ENCODE data around the gene SEPTIN8. TPM values are rescaled to one million over a fixed set of nuclear protein-coding genes. Genes with fewer than 3 reads are reported as not detected.
A peak's percentile ranks its signal among the peaks of the same experiment; 100 is the strongest.

SEPTIN8 gene
- total RNA-seq, 2 donors from 2014 or later = 57.6 to 84.2 TPM

DNA sequence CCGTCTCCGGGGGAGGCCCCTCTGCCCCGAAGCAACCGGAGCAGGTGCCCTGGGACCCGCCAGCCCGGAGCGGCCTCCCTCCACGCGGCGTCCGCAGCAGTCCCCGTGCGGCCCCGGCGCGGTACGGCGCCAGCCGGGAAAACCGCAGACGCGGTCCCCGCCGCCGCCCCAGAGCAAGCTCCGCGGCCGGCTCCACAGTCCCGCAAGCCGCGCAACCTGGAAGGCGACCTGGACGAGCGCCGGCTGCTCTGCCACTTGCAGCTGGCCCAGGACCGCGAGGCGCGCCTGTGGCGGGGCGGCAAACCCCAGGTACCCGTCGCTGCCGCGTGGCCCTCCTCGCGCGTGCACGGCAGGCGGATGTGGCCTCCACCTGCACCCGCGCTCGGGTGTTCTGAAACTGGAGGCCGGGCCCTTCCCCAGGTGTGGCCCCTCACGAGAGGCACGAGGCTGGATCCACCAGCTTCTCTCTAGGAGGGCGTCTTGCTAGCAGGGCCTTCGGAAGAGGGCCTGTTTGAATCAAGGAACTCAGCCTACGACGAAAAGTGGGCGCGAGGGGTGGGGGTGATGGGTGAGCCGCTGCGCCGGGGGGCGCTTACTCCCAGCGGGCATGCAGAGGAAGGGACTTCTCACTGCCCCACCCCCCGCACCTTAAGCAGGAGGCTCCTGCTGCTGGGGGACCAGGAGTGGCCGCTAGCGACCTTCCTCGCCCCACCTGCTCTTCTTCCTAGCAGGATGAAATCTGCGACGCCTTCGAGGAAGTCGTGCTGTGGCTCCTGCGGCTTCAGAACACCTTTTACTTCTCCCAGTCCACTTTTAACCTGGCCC, 29.2 kb downstream of the SEPTIN8 start:
- DNase-seq = no peak
- no peaks in the 10 kb centered on the region for H3K4me1 ChIP-seq
- H3K36me3 ChIP-seq = no peaks in the 10 kb centered on the region
- peak overlapping the region; percentile 42 for H3K27ac ChIP-seq
- H3K9me3 ChIP-seq = no peaks in the 10 kb centered on the region
- intact Hi-C loops (cut with DNase I) = no loop called here
- TF ChIP-seq, protein P1, sequence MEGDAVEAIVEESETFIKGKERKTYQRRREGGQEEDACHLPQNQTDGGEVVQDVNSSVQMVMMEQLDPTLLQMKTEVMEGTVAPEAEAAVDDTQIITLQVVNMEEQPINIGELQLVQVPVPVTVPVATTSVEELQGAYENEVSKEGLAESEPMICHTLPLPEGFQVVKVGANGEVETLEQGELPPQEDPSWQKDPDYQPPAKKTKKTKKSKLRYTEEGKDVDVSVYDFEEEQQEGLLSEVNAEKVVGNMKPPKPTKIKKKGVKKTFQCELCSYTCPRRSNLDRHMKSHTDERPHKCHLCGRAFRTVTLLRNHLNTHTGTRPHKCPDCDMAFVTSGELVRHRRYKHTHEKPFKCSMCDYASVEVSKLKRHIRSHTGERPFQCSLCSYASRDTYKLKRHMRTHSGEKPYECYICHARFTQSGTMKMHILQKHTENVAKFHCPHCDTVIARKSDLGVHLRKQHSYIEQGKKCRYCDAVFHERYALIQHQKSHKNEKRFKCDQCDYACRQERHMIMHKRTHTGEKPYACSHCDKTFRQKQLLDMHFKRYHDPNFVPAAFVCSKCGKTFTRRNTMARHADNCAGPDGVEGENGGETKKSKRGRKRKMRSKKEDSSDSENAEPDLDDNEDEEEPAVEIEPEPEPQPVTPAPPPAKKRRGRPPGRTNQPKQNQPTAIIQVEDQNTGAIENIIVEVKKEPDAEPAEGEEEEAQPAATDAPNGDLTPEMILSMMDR (IDR thresholded peaks at IDR 0.05) = no peak
- H3K27me3 ChIP-seq = no peaks in the 10 kb centered on the region
- H3K9ac ChIP-seq (ENCODE audit: low read depth in 2 of 2, low read length in 2 of 2) = peak overlapping the region in 1 of 2 donors; percentile 64
- peak overlapping the region; percentile 69 for H3K4me3 ChIP-seq

DNA sequence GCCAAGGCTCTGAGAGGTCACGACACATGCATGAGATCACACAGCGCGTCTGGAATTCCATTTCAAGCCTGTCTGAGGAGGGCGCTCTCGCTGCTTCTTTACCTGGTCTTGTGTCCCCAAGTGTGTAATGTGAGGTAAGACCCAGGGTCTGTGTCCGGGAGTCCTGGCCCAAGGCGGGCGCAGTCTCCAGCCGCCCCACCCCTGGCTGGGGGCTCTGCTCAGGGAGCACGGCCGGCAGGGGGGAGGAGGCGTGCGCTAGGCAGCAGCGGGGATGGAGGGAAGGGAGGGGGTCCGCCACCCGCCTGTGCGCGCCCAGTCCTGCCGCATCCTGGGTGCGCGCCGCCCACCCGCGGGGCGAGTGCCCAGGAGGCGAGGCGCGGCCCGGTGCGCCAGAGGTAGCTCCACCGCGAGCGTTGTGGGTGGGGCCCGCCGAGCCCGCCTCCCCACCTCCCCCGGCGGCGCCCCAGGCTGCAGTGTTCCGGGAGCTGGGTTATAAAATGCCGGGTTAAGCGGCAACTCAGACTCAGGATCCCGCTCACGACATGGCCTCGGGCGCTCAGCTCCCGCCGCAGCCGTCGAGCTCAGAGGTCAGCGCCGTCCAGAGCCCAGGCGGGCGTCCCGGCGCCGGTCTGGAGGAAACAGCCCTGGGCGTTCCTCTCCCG, 30.0 kb downstream of the SEPTIN8 start, which contains the start of gene CCNI2:
TSS of gene CCNI2 (plus strand) at position 473 of the 662 bp plus-strand sequence. CDS start at position 543, 70 bp downstream.
- Histone ChIP-seq H3K9me3 (no peaks in the 10 kb centered on the region), H3K36me3 (no peaks in the 10 kb centered on the region), H3K27me3 (no peaks in the 10 kb centered on the region), H3K27ac (peak within 1 kb of the TSS; percentile 42), H3K4me1 (no peaks in the 10 kb centered on the region), H3K9ac (ENCODE audit: low read depth in 2 of 2, low read length in 2 of 2) (peak within 1 kb of the TSS; percentile 59 to 64), H3K4me3 (peak within 1 kb of the TSS; percentile 69)
- TF ChIP-seq, protein P1 (IDR thresholded peaks at IDR 0.05) = no peak
- DNase-seq = peak; percentile 80
- intact Hi-C loops (cut with DNase I) = no loop called here

DNA sequence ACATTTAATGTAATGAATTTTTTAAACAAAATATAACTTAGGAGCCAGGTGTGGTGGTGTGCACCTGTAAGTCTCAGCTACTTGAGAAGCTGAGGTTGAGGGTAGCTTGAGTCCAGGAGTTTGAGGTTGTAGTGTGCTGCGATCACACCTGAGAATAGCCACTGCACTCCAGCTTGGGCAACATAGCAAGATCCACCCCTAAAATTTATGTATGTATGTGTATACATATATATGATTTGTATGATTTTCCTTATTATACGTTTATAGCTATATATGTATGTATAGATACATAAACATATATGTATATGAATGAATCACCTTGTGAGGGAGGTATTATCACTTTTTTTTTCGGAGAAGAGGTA, 30.5 kb downstream of the SEPTIN8 start:
- no peak for DNase-seq
- Histone ChIP-seq H3K36me3 (no peaks in the 10 kb centered on the region), H3K4me1 (no peaks in the 10 kb centered on the region), H3K27ac (peak overlapping the region; percentile 42), H3K4me3 (peak overlapping the region; percentile 69), H3K27me3 (no peaks in the 10 kb centered on the region), H3K9ac (ENCODE audit: low read depth in 2 of 2, low read length in 2 of 2) (peak overlapping the region in 1 of 2 donors; percentile 59), H3K9me3 (no peaks in the 10 kb centered on the region)
- intact Hi-C loops (cut with DNase I) = no loop called here
- TF ChIP-seq, protein P1 (IDR thresholded peaks at IDR 0.05) = no peak

DNA sequence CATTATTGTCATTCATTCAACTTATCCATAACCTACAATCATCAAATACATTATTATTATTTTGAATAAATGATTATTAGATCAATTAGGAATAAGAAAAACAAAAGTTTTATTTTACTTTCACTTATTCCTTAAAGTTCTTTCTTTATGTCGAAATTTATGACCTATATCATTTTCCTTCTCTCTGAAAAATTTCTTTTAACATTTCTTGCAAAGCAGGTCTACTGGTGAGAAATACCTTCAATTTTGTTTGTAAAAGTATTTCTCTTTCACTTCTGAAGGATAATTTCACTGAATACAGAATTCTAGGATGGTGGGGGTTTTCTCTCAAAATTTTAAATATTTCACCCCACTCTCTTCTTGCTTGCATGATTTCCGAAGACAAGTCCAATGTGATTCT, 32.4 kb downstream of the SEPTIN8 start:
- Histone ChIP-seq H3K9me3 (no peaks in the 10 kb centered on the region), H3K27me3 (no peaks in the 10 kb centered on the region), H3K4me3 (no peak overlapping the region), H3K36me3 (no peaks in the 10 kb centered on the region), H3K9ac (ENCODE audit: low read depth in 2 of 2, low read length in 2 of 2) (no peak overlapping the region), H3K4me1 (no peaks in the 10 kb centered on the region), H3K27ac (no peak overlapping the region)
- DNase-seq = no peak
- TF ChIP-seq, protein P1 (IDR thresholded peaks at IDR 0.05) = no peak
- intact Hi-C loops (cut with DNase I) = no loop called here

DNA sequence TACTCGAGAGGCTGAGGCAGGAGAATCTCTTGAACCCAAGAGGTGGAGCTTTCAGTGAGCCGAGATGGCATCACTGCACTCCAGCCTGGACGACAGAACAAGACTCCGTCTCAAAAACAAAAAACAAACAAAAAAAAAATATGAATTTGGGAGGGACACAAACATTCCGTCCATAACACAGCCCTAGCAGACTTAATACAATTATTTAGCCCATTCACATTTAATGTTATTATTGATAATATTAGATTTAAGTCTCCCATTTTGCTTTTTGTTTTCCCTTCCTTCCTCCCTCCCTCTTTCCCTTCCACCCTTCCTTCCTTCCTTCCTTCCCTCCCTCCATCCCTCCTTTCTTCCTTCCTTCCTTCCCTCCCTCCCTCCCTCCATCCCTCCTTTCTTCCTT, 34.4 kb downstream of the SEPTIN8 start:
- H3K27me3 ChIP-seq = no peaks in the 10 kb centered on the region
- no peak overlapping the region for H3K9ac ChIP-seq (ENCODE audit: low read depth in 2 of 2, low read length in 2 of 2)
- no peaks in the 10 kb centered on the region for H3K4me1 ChIP-seq
- no peak for DNase-seq
- TF ChIP-seq, protein P1 (IDR thresholded peaks at IDR 0.05) = no peak
- H3K27ac ChIP-seq = no peak overlapping the region
- intact Hi-C loops (cut with DNase I) = no loop called here
- H3K4me3 ChIP-seq = no peak overlapping the region
- H3K36me3 ChIP-seq = no peaks in the 10 kb centered on the region
- H3K9me3 ChIP-seq = no peaks in the 10 kb centered on the region
